Spinal cord (tissue), 10 donors: Measurements from ENCODE around the gene CDYL. TPM values are rescaled to one million over a fixed set of nuclear protein-coding genes. Genes with fewer than 3 reads are reported as not detected.

ENCODE experiments used
- DNase-seq, 6 donors: peaks; one replicate each; pipeline versions ENCODE4 v3.0.0 to v3.0.0-alpha.2; 2013 to 2015; ENCODE audit warnings: low spot score in 6 of 6, low read depth in 4 of 6
- H3K27ac ChIP-seq: one replicate; pipeline ENCODE4 v1.5.1; 2013; ENCODE audit warnings: low read depth, low read length, control low read depth
- H3K27me3 ChIP-seq: one replicate; pipeline ENCODE4 v1.6.1; 2013; ENCODE audit warnings: low read length; ENCODE audit not compliant: control insufficient read depth, insufficient read depth
- H3K36me3 ChIP-seq: one replicate; pipeline ENCODE4 v1.6.1; 2013; ENCODE audit warnings: low read length; ENCODE audit not compliant: control insufficient read depth, insufficient read depth
- H3K4me1 ChIP-seq: one replicate; pipeline ENCODE4 v1.6.1; 2013; ENCODE audit warnings: low read length; ENCODE audit not compliant: control insufficient read depth, insufficient read depth
- H3K4me3 ChIP-seq: one replicate; pipeline ENCODE4 v1.5.1; 2013; ENCODE audit warnings: low read depth, low read length, control low read depth
- H3K9me3 ChIP-seq: one replicate; pipeline ENCODE4 v1.6.1; 2013; ENCODE audit warnings: low read length; ENCODE audit not compliant: control insufficient read depth, insufficient read depth
- WGBS: methylation state at CpG from one replicate; pipeline ENCODE4 v1.1.5; 2013; ENCODE audit warnings: missing lambda C conversion rate; ENCODE audit not compliant: insufficient coverage; 5-methylcytosine and 5-hydroxymethylcytosine counted together
- polyA plus RNA-seq, 2 donors: library from polyadenylated mRNA; unstranded; fragments of 120-200 nt; gene quantifications; one replicate each; pipeline ENCODE4 v1.2.1, GENCODE V29; 2013; ENCODE audit not compliant: insufficient read length in 2 of 2
- total RNA-seq, 2 donors: library from RNA; depleted of rRNA in 1 of 2; stranded (reverse); fragments of 120-200 nt in 1 of 2; fragments of >200 nt in 1 of 2; gene quantifications; one replicate each; pipeline versions ENCODE4 v1.2.3 to v1.2.4, GENCODE V29; 2013 to 2014
- donor health status: healthy.

CDYL gene
- total and polyA plus RNA-seq, 4 donors: 15.4 to 51.7 (median 28.9) TPM

DNA sequence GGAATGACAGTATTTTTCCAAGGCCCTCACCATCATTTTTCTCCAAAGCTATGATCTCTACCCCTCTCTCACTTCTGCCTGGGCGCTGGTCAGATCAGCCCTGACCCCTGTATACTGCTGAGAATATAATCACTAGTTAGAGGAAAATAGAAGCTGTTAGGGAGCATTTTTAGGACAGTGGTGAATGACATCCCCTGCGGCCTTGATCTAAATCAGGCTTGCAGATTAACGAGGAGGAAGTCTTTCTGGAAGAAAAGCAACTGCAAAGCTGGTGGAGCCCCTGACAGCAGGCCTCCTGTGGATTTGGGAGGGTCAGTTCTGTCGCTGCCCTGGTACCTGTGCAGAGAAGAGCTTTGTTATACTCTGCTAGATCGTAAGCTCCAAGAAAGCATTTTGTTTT is 119.8 kb downstream of the CDYL start:
- Histone ChIP-seq H3K27me3 (no peaks in the 10 kb centered on the region), H3K9me3 (peaks cover 5% of the 10 kb centered on the region), H3K36me3 (peaks cover 17% of the 10 kb centered on the region), H3K4me1 (no peaks in the 10 kb centered on the region), H3K4me3 (no peak overlapping the region), H3K27ac (no peak overlapping the region)
- no peak for DNase-seq
- WGBS: 62% methylated on average over 4 of the region's 5 CpGs

DNA sequence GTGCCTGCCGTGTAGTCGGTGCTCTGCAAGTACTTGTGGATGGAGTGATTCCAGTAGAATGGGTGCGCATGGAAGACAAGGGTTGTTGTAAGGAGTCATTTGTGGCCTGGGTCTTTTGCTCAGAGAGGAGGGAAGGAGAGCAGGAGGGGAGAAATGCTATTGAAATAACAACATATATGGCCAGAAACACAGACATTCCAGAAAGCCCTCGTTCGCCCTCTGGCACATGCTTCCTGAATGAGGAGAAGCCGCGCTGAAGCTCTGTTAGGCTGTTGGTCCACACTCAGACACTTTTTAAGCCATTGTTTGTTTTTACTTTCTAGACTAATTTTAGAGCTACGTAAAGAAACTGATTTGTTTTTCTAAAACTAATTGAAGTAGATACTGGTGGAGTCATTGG is 120.2 kb downstream of the CDYL start:
- no peaks in the 10 kb centered on the region for H3K27me3 ChIP-seq
- peaks cover 5% of the 10 kb centered on the region for H3K9me3 ChIP-seq
- DNase-seq: no peak
- H3K4me3 ChIP-seq: no peak overlapping the region
- peaks cover 17% of the 10 kb centered on the region for H3K36me3 ChIP-seq
- H3K27ac ChIP-seq: no peak overlapping the region
- WGBS: 90% methylated on average over 2 of the region's 8 CpGs
- H3K4me1 ChIP-seq: no peaks in the 10 kb centered on the region

DNA sequence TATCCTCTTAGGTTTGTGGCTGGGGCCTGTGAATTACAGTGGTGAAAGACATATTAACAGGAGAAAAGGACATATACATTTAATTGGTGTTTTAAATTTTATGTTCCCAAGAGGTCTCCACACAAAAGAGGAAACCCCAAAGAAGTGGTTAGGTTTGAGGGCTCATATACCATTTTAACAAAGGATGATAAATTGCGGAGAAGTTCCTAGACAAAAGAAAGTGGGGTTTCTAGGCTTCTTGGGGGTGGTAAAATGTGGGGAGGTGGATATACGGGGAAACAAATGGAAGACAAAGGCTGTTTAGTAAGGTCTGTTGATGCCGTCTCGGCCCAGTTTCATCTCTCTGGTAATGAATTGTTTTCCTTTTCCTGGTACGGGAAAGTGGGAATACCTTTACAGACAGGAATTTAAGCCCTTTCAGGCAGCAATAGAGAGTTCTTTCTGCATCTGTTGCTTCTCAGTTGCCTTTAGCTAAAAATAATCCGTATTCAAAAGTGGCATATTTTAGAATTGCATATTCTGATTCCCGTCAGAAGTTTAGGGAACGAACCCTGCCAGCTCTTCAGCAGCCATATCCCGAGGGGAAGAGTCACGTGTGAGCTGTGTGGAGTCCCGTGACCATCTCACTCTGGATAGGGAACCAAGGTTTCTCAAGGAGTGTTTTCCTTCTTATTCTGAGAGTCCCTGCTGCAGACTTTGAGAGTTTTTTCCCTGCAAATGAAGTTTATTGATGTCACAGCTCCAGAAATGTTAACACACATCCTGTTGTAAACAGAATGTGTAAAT is 123.2 kb downstream of the CDYL start:
- H3K27ac ChIP-seq: no peak overlapping the region
- H3K4me1 ChIP-seq: peaks cover 7% of the 10 kb centered on the region
- H3K9me3 ChIP-seq: peaks cover 5% of the 10 kb centered on the region
- DNase-seq: peak in 1 of 6 donors; percentile 28
- H3K4me3 ChIP-seq: no peak overlapping the region
- WGBS: 98% methylated on average over 6 of the region's 11 CpGs
- H3K36me3 ChIP-seq: peaks cover 3% of the 10 kb centered on the region
- H3K27me3 ChIP-seq: no peaks in the 10 kb centered on the region

DNA sequence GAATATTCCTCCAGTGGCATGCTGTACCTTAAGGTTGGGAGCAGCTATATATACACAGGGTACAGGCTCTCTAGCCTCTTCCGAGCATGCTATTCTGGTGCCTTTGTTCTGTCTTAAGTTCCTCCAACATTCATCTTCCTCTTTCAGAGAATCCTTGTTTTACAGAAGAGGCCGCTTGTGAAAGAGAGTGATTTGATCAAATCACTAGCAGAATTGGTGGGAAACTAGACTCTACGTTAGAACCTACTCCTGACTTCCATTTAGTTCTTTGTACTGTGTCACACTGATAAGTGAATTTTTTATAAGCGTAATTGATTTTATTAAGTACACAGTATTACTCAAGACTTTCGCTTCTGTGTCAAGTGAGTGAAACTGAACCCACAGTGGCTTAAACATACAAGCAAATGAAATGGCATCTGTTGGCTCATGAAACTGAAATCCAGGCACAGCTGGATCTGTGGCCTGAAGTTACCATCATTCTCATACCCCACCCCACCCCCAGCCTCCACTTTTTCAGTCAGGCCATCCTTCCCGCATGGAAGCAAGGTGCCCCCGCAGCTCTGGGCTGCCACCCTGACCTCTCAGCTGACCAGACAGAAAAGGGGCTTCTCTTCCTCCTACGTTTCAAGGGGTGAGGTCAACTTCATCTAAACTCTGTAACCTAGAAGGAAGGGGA is 125.3 kb downstream of the CDYL start:
- Histone ChIP-seq H3K9me3 (peaks cover 5% of the 10 kb centered on the region), H3K4me3 (no peak overlapping the region), H3K36me3 (no peaks in the 10 kb centered on the region), H3K27ac (peak overlapping the region; percentile 15), H3K4me1 (peaks cover 7% of the 10 kb centered on the region), H3K27me3 (no peaks in the 10 kb centered on the region)
- WGBS: no CpG with 5 or more reads among the region's 8 CpGs
- DNase-seq: no peak

DNA sequence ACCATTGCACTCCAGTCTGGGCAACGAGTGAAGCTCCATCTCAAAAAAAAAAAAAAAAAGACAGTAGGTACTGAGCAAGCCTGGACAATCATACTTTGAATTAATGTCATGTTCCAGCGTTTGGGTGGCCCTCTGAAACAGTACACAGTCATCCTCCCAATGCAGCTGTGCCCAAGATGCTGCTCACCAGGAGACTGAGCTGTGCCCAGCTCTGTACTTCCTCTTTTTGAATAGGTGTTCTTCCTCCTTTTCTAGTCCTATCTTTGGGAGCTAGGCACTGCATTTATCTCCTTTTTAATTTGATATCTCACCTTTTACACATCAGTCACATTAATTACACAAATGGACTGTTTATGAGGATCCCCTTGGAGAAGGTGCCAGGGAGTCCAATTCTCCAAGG is 126.2 kb downstream of the CDYL start:
- Histone ChIP-seq H3K4me3 (no peak overlapping the region), H3K27ac (no peak overlapping the region), H3K9me3 (peaks cover 5% of the 10 kb centered on the region), H3K36me3 (no peaks in the 10 kb centered on the region), H3K27me3 (no peaks in the 10 kb centered on the region), H3K4me1 (peaks cover 7% of the 10 kb centered on the region)
- DNase-seq: no peak
- 83% methylated on average over 1 of the region's 2 CpGs for WGBS

DNA sequence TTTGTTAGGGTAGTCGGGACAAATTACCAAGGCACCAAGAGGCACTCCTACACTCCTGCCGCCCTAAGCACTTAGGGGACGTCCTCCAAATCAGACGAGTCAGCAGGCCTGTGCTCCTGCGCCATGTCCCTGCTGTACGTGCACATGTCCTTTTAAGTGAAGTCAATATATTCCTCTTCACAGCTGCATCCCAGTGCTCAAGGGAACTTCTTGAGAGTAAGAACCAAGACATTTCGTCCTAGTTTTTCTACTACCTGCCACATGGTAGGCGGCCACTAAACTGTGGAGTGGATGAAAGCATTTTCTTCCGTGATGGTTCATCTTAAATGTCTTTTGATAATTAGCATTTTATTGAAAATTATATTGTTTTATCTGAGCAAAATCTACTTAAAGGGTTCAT is 126.9 kb downstream of the CDYL start:
- peaks cover 7% of the 10 kb centered on the region for H3K4me1 ChIP-seq
- no peaks in the 10 kb centered on the region for H3K27me3 ChIP-seq
- H3K4me3 ChIP-seq: no peak overlapping the region
- no peaks in the 10 kb centered on the region for H3K36me3 ChIP-seq
- WGBS: 75% methylated on average over 5 of the region's 9 CpGs
- no peak overlapping the region for H3K27ac ChIP-seq
- no peak for DNase-seq
- H3K9me3 ChIP-seq: peaks cover 5% of the 10 kb centered on the region

DNA sequence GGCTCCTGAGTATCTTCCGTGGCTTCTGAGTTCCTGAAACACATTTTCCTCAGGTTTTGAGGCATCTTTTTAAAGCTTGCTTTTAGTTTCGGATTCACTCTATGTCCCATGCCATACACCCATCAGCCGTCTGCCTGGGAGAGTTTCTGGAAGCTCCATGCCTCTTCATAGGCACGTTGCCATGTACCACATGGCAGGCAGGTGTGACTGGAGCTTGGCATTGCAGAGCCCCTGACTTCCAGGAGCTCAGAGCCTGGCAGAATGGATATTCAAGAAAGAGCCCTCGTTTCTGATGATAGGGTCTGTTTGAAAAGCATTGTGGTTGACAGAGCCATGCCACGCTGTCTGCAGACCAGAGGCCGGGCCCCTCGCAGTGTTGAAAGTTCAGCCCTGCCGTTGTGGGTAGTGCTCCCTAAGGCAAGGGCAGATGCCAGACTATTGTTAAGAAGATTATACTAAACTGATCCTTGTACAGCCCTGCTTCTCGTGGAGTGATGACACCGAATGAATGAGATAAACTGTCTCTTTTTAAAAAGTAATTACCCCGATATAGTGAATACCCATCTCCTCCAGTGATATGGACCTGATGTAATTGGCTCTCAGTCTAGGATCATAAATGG is 127.7 kb downstream of the CDYL start:
- H3K36me3 ChIP-seq: no peaks in the 10 kb centered on the region
- H3K27me3 ChIP-seq: no peaks in the 10 kb centered on the region
- H3K4me3 ChIP-seq: no peak overlapping the region
- peaks cover 5% of the 10 kb centered on the region for H3K9me3 ChIP-seq
- 56% methylated on average over 8 of the region's 12 CpGs for WGBS
- peak in 1 of 6 donors; percentile 62 for DNase-seq
- H3K4me1 ChIP-seq: peaks cover 7% of the 10 kb centered on the region
- no peak overlapping the region for H3K27ac ChIP-seq

DNA sequence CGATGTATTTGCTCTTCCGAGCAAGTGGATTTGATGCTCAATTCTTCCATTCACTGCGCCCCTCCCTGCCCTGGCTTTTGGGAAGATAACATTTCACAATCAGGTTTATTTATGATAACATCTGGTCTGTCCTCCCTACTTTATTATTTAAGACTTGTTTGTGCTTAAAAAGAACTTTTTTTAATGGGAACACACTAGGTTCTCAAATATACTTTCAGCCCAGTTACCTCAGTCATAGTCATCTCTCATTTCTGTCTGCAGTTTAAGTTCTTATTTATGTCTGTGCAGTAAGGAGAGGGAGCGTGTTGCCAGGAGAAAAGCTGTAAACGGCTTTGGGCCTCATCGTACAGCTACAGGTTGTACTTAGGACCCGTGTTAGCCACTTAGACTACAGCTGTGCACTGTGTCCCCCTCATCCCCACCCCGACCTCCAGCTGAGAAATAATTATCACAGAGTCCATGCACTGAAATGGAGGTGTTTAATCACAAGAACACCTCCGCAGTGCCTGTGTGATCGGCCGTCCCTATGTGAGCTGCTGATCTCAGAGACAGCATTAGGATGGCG is 128.3 kb downstream of the CDYL start:
- no peak for DNase-seq
- H3K36me3 ChIP-seq: no peaks in the 10 kb centered on the region
- H3K27ac ChIP-seq: no peak overlapping the region
- peaks cover 7% of the 10 kb centered on the region for H3K4me1 ChIP-seq
- WGBS: 85% methylated on average over 8 of the region's 12 CpGs
- H3K4me3 ChIP-seq: no peak overlapping the region
- no peaks in the 10 kb centered on the region for H3K27me3 ChIP-seq
- peaks cover 2% of the 10 kb centered on the region for H3K9me3 ChIP-seq

DNA sequence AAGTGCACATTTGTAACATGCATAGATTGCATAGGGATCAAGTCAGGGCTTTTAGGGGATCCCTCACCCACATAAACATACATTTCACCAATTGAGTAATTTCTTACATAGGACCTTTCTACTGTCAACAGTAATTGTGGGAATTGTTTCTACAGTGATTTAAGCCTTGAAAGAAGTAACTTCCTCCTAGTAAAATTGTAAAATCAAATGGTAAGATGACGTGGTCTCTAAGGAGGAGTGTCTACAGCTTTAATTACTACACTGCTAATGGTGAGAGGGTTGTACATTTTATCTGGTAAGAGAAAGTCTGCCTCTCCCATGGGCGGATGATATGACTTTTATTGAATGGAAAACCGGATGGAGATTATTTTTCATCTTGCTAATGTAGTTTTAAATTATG is 129.6 kb downstream of the CDYL start:
- no peak overlapping the region for H3K4me3 ChIP-seq
- H3K36me3 ChIP-seq: no peaks in the 10 kb centered on the region
- H3K27ac ChIP-seq: no peak overlapping the region
- H3K9me3 ChIP-seq: no peaks in the 10 kb centered on the region
- WGBS: no CpG with 5 or more reads among the region's 3 CpGs
- no peak for DNase-seq
- H3K4me1 ChIP-seq: peaks cover 7% of the 10 kb centered on the region
- H3K27me3 ChIP-seq: no peaks in the 10 kb centered on the region
